ENCODE results near the gene CRYGC. TPM values are rescaled to one million over a fixed set of nuclear protein-coding genes. Genes with fewer than 3 reads are reported as not detected.

The CRYGC gene
- total RNA-seq, 1 donor from 2014 or later = not detected

- no peaks in the 10 kb centered on the region for H3K4me1 ChIP-seq
- ATAC-seq = no peak
- DNase-seq = no peak
These were observed 6.4 kb upstream of the CRYGC start for GRCh38 chr2:208135794-208136715.

GRCh38 chr2:208134928-208135586, 5.4 kb upstream of the CRYGC start:
- H3K4me1 ChIP-seq = no peaks in the 10 kb centered on the region
- no peak overlapping the region for H3K27ac ChIP-seq
- DNase-seq (no peak), ATAC-seq (no peak)
- H3K4me3 ChIP-seq = no peak overlapping the region
- H3K27me3 ChIP-seq (ENCODE audit: low read depth) = no peaks in the 10 kb centered on the region
- no peaks in the 10 kb centered on the region for H3K36me3 ChIP-seq
- H3K9me3 ChIP-seq = no peaks in the 10 kb centered on the region
- TF ChIP-seq, protein P1, sequence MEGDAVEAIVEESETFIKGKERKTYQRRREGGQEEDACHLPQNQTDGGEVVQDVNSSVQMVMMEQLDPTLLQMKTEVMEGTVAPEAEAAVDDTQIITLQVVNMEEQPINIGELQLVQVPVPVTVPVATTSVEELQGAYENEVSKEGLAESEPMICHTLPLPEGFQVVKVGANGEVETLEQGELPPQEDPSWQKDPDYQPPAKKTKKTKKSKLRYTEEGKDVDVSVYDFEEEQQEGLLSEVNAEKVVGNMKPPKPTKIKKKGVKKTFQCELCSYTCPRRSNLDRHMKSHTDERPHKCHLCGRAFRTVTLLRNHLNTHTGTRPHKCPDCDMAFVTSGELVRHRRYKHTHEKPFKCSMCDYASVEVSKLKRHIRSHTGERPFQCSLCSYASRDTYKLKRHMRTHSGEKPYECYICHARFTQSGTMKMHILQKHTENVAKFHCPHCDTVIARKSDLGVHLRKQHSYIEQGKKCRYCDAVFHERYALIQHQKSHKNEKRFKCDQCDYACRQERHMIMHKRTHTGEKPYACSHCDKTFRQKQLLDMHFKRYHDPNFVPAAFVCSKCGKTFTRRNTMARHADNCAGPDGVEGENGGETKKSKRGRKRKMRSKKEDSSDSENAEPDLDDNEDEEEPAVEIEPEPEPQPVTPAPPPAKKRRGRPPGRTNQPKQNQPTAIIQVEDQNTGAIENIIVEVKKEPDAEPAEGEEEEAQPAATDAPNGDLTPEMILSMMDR (IDR thresholded peaks at IDR 0.05) = no peak
- intact Hi-C loops (cut with DNase I) = no loop called here

More at GRCh38 chr2:208135794-208136715, 6.4 kb upstream of the CRYGC start:
- no peak overlapping the region for H3K27ac ChIP-seq
- H3K9me3 ChIP-seq = no peaks in the 10 kb centered on the region
- TF ChIP-seq, protein P1 (IDR thresholded peaks at IDR 0.05) = no peak
- H3K27me3 ChIP-seq (ENCODE audit: low read depth) = no peaks in the 10 kb centered on the region
- no peak overlapping the region for H3K4me3 ChIP-seq
- H3K36me3 ChIP-seq = no peaks in the 10 kb centered on the region
- intact Hi-C loops (cut with DNase I) = no loop called here

- TF ChIP-seq, protein P1 (IDR thresholded peaks at IDR 0.05) = no peak
- intact Hi-C loops (cut with DNase I) = no loop called here
- Histone ChIP-seq H3K9me3 (no peaks in the 10 kb centered on the region), H3K27me3 (ENCODE audit: low read depth) (no peaks in the 10 kb centered on the region), H3K36me3 (no peaks in the 10 kb centered on the region), H3K27ac (no peak overlapping the region), H3K4me1 (no peaks in the 10 kb centered on the region), H3K4me3 (no peak overlapping the region)
- no peak for ATAC-seq
- DNase-seq = no peak
These were observed 1.1 kb upstream of the CRYGC start for GRCh38 chr2:208130712-208131110.

DNA sequence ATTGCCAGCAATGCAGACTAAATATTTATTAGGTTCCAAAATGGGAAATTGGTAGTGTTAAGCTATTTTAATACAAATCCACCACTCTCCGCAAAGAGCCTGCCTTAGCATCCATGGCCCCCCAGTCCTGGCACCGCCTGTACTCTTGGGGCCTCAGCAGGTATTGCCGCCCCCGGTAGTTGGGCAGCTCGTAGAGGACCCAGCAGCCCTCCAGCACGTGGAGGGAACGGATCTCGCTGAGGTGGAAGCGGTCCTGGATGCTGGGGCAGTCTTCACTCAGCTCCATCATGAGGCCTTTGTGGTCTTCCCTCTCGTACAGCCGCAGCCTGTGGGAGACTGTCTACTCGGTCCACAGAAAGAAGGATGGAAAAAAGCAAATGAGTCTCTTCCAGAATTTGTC, 1.5 kb downstream of the CRYGC start:
- DNase-seq (no peak), ATAC-seq (no peak)
- no peak overlapping the region for H3K4me3 ChIP-seq
- intact Hi-C loops (cut with DNase I) = no loop called here
- H3K27me3 ChIP-seq (ENCODE audit: low read depth) = peaks cover 16% of the 10 kb centered on the region
- H3K36me3 ChIP-seq = no peaks in the 10 kb centered on the region
- H3K4me1 ChIP-seq = no peaks in the 10 kb centered on the region
- TF ChIP-seq, protein P1 (IDR thresholded peaks at IDR 0.05) = no peak
- no peaks in the 10 kb centered on the region for H3K9me3 ChIP-seq
- H3K27ac ChIP-seq = no peak overlapping the region

- no peak for DNase-seq
- no peak for ATAC-seq
- Histone ChIP-seq H3K4me1 (no peaks in the 10 kb centered on the region), H3K27ac (no peak overlapping the region), H3K4me3 (no peak overlapping the region), H3K27me3 (ENCODE audit: low read depth) (peaks cover 16% of the 10 kb centered on the region), H3K36me3 (no peaks in the 10 kb centered on the region), H3K9me3 (no peaks in the 10 kb centered on the region)
- TF ChIP-seq, protein P1 (IDR thresholded peaks at IDR 0.05) = no peak
- intact Hi-C loops (cut with DNase I) = no loop called here
These were observed 2.5 kb downstream of the CRYGC start for GRCh38 chr2:208127090-208127489.

All from lower lobe of right lung (tissue), 2 donors.